Mesendoderm (in vitro differentiated cells): Measurements from ENCODE around the gene RABGAP1L.
A peak's percentile ranks its signal among the peaks of the same experiment; 100 is the strongest.
"Not testable (repeated sequence)": the region's sequence is repeated elsewhere in the genome, so short reads cannot be mapped to it uniquely, and the experiment has no call there.

ENCODE experiments used
- DNase-seq: peaks from one replicate; pipeline ENCODE4 v3.0.0; 2013
- H2AK5ac ChIP-seq: 2 replicates; pipeline ENCODE4 v1.6.1; 2013; ENCODE audit warnings: low read length, inconsistent platforms
- H2BK120ac ChIP-seq: 2 replicates; pipeline ENCODE4 v1.6.1; 2013; ENCODE audit warnings: low read depth, mild to moderate bottlenecking, low read length, moderate library complexity, mixed read lengths
- H2BK15ac ChIP-seq: replicated peaks from 2 replicates; pipeline ENCODE4 v1.6.1; 2013; ENCODE audit warnings: low read depth, mild to moderate bottlenecking, moderate library complexity
- H2BK5ac ChIP-seq: 2 replicates; pipeline ENCODE4 v1.6.1; 2013; ENCODE audit warnings: low read length, inconsistent platforms
- H3K18ac ChIP-seq: 2 replicates; pipeline ENCODE4 v1.6.1; 2013; ENCODE audit warnings: mild to moderate bottlenecking, low read length, mixed read lengths
- H3K23ac ChIP-seq: one replicate; pipeline ENCODE4 v1.6.1; 2013; ENCODE audit warnings: low read length
- H3K27ac ChIP-seq: 2 replicates; pipeline ENCODE4 v1.5.1; 2013; ENCODE audit warnings: low read depth, mild to moderate bottlenecking, inconsistent platforms, low read length, moderate library complexity
- H3K27me3 ChIP-seq: 2 replicates; pipeline ENCODE4 v1.6.1; 2013; ENCODE audit warnings: low read length, control low read depth, mild to moderate bottlenecking, inconsistent platforms; ENCODE audit not compliant: insufficient read depth, poor library complexity
- H3K36me3 ChIP-seq: 2 replicates; pipeline ENCODE4 v1.6.1; 2013; ENCODE audit warnings: low read length, inconsistent platforms; ENCODE audit not compliant: control insufficient read depth, insufficient read depth
- H3K4ac ChIP-seq: one replicate; pipeline ENCODE4 v1.6.1; 2013; ENCODE audit warnings: low read depth, mild to moderate bottlenecking, low read length, moderate library complexity
- H3K4me1 ChIP-seq: 2 replicates; pipeline ENCODE4 v1.6.1; 2013; ENCODE audit warnings: low read depth, low read length, inconsistent platforms; ENCODE audit not compliant: control insufficient read depth
- H3K4me2 ChIP-seq: 2 replicates; pipeline ENCODE4 v1.6.1; 2013; ENCODE audit warnings: low read length
- H3K4me3 ChIP-seq: 2 replicates; pipeline ENCODE4 v1.5.1; 2013; ENCODE audit warnings: mild to moderate bottlenecking, low read length
- H3K56ac ChIP-seq: one replicate; pipeline ENCODE4 v1.6.1; 2013; ENCODE audit warnings: low read length
- H3K79me1 ChIP-seq: 2 replicates; pipeline ENCODE4 v1.6.1; 2013; ENCODE audit warnings: low read length, inconsistent platforms
- H3K79me2 ChIP-seq: 2 replicates; pipeline ENCODE4 v1.6.1; 2013; ENCODE audit warnings: mild to moderate bottlenecking, low read length; ENCODE audit not compliant: control insufficient read depth, insufficient read depth
- H3K9ac ChIP-seq: 2 replicates; pipeline ENCODE4 v1.6.1; 2013; ENCODE audit warnings: low read length, inconsistent platforms
- H4K5ac ChIP-seq: one replicate; pipeline ENCODE4 v1.6.1; 2013; ENCODE audit warnings: low read length
- H4K8ac ChIP-seq: one replicate; pipeline ENCODE4 v1.6.1; 2013; ENCODE audit warnings: low read depth, mild to moderate bottlenecking, control low read depth, low read length, moderate library complexity
- WGBS: extraction: QIAGEN DNeasy Blood & Tissue Kit; methylation state at CpG from one replicate; pipeline ENCODE4 v1.1.7; 2013; ENCODE audit warnings: low lambda C conversion rate, missing lambda C conversion rate; ENCODE audit not compliant: insufficient coverage; ENCODE audit errors: extremely low coverage; 5-methylcytosine and 5-hydroxymethylcytosine counted together

Gene RABGAP1L

DNA sequence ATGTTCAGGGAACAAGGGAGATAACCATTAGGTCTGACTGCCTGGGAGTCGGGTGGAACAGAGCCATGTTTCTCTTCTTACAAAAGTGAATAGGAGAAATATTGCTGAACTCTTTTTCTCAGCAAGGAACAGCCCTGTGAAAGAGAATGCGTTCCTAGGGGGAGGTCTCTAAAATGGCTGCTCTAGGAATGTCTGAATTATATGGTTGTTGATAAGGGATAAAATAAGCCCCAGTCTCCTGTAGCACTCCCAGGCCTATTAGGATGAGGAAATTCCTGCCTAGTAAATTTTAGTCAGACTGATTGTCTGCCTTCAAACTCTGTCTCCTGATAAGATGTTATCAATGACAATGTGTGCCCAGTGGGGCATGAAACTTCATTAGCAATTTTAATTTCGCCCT is 161.6 kb downstream of the RABGAP1L start:
- H3K27me3 ChIP-seq, H2BK120ac ChIP-seq, H3K18ac ChIP-seq, H3K23ac ChIP-seq, H4K5ac ChIP-seq, H3K56ac ChIP-seq, H3K4me3 ChIP-seq, H3K79me2 ChIP-seq, H2BK15ac ChIP-seq, H3K36me3 ChIP-seq, H3K4me2 ChIP-seq, H4K8ac ChIP-seq, H2AK5ac ChIP-seq, H3K4ac ChIP-seq, H3K9ac ChIP-seq, H3K79me1 ChIP-seq, H2BK5ac ChIP-seq, H3K27ac ChIP-seq, H3K4me1 ChIP-seq: not testable (repeated sequence)
- peak; percentile 1 for DNase-seq
- WGBS: no CpG with 5 or more reads among the region's 3 CpGs

DNA sequence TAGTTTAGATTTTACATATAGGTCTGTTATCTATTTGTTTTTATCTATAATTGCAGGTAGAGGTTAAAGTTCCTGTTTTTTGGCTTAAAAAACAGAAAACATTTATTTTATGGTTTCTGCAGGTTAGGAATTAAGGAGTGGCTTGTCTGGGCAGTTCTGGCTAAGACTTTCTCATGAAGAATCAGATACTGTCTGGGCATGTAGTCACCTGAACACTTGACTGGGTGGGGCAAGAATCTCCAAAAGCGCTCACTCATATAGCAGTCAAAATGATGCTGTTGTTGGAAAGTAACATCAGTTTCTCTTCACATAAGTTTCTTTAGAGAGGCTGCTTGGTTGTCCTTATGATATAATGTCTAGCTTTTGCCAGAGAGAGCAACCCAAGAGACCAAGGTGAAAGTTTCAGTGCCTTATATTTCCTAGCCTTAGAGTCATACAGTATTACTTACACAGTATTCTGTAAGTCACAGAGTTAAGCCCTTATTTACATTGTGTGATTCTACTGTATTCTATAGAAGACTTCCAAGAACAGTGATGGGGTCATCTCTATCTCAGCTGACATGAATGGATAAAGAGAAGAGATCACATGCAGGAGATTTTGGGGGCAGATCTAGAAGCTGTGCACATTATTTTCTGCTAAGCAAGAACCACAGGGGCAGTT is 163.0 kb downstream of the RABGAP1L start:
- no peaks in the 10 kb centered on the region for H3K79me1 ChIP-seq
- no peak overlapping the region for H4K5ac ChIP-seq
- no peaks in the 10 kb centered on the region for H3K4me1 ChIP-seq
- H3K56ac ChIP-seq: no peak overlapping the region
- no peaks in the 10 kb centered on the region for H3K79me2 ChIP-seq
- no peak overlapping the region for H3K4ac ChIP-seq
- WGBS: no CpG with 5 or more reads among the region's 1 CpG
- DNase-seq: no peak
- H3K4me2 ChIP-seq: no peak overlapping the region
- H4K8ac ChIP-seq: no peak overlapping the region
- H3K23ac ChIP-seq: no peak overlapping the region
- H3K36me3 ChIP-seq: no peaks in the 10 kb centered on the region
- H3K27ac ChIP-seq: no peak overlapping the region
- no peak overlapping the region for H2BK5ac ChIP-seq
- no peak overlapping the region for H3K18ac ChIP-seq
- H2BK15ac ChIP-seq: no peak overlapping the region
- no peak overlapping the region for H2AK5ac ChIP-seq
- no peaks in the 10 kb centered on the region for H3K27me3 ChIP-seq
- no peak overlapping the region for H2BK120ac ChIP-seq
- no peak overlapping the region for H3K4me3 ChIP-seq
- no peak overlapping the region for H3K9ac ChIP-seq

- Histone ChIP-seq H3K23ac (no peak overlapping the region), H3K36me3 (no peaks in the 10 kb centered on the region), H3K4ac (no peak overlapping the region), H2BK5ac (no peak overlapping the region), H3K79me2 (no peaks in the 10 kb centered on the region), H3K4me1 (no peaks in the 10 kb centered on the region), H3K27ac (no peak overlapping the region), H3K9ac (no peak overlapping the region), H2AK5ac (no peak overlapping the region), H2BK120ac (no peak overlapping the region), H3K4me3 (no peak overlapping the region), H4K8ac (no peak overlapping the region), H3K79me1 (no peaks in the 10 kb centered on the region), H3K56ac (no peak overlapping the region), H3K4me2 (no peak overlapping the region), H3K27me3 (no peaks in the 10 kb centered on the region), H3K18ac (no peak overlapping the region), H4K5ac (no peak overlapping the region), H2BK15ac (no peak overlapping the region)
- no peak for DNase-seq
- WGBS: no CpG with 5 or more reads among the region's 1 CpG
Observed at GRCh38 chr1:174324493-174324892, 165.2 kb downstream of the RABGAP1L start.

GRCh38 chr1:174324939-174325338 is 165.6 kb downstream of the RABGAP1L start:
- no peak overlapping the region for H2BK5ac ChIP-seq
- no peak overlapping the region for H3K56ac ChIP-seq
- no peak overlapping the region for H3K4me3 ChIP-seq
- no peak overlapping the region for H4K5ac ChIP-seq
- H3K18ac ChIP-seq: no peak overlapping the region
- no peaks in the 10 kb centered on the region for H3K27me3 ChIP-seq
- H3K4me2 ChIP-seq: no peak overlapping the region
- H3K27ac ChIP-seq: no peak overlapping the region
- H3K9ac ChIP-seq: no peak overlapping the region
- no peak overlapping the region for H3K4ac ChIP-seq
- no peak overlapping the region for H2BK15ac ChIP-seq
- no peaks in the 10 kb centered on the region for H3K36me3 ChIP-seq
- no peak overlapping the region for H2BK120ac ChIP-seq
- no peaks in the 10 kb centered on the region for H3K79me2 ChIP-seq
- H4K8ac ChIP-seq: no peak overlapping the region
- WGBS: no CpG with 5 or more reads among the region's 1 CpG
- no peaks in the 10 kb centered on the region for H3K79me1 ChIP-seq
- no peak for DNase-seq
- no peak overlapping the region for H3K23ac ChIP-seq
- no peak overlapping the region for H2AK5ac ChIP-seq
- H3K4me1 ChIP-seq: no peaks in the 10 kb centered on the region

- no peak overlapping the region for H3K4me2 ChIP-seq
Observed at GRCh38 chr1:174326278-174326677, 167.0 kb downstream of the RABGAP1L start.

GRCh38 chr1:174333437-174333836 is 174.1 kb downstream of the RABGAP1L start:
- H2BK15ac ChIP-seq: no peak overlapping the region
- WGBS: no CpG with 5 or more reads among the region's 6 CpGs

More at GRCh38 chr1:174326278-174326677, 167.0 kb downstream of the RABGAP1L start:
- H3K23ac ChIP-seq: no peak overlapping the region
- no peak overlapping the region for H2BK15ac ChIP-seq
- no peaks in the 10 kb centered on the region for H3K27me3 ChIP-seq
- H3K4me1 ChIP-seq: no peaks in the 10 kb centered on the region
- H3K18ac ChIP-seq: no peak overlapping the region
- no peak overlapping the region for H4K5ac ChIP-seq
- no peak overlapping the region for H2BK120ac ChIP-seq
- no peak overlapping the region for H2BK5ac ChIP-seq
- no peaks in the 10 kb centered on the region for H3K79me2 ChIP-seq
- no peaks in the 10 kb centered on the region for H3K36me3 ChIP-seq
- H3K56ac ChIP-seq: no peak overlapping the region
- H3K9ac ChIP-seq: no peak overlapping the region
- whole genome bisulfite sequencing: no CpG with 5 or more reads among the region's 3 CpGs
- H3K4ac ChIP-seq: no peak overlapping the region
- DNase-seq: no peak
- no peaks in the 10 kb centered on the region for H3K79me1 ChIP-seq
- H2AK5ac ChIP-seq: no peak overlapping the region
- H4K8ac ChIP-seq: no peak overlapping the region
- H3K27ac ChIP-seq: no peak overlapping the region
- no peak overlapping the region for H3K4me3 ChIP-seq

More at GRCh38 chr1:174333437-174333836, 174.1 kb downstream of the RABGAP1L start:
- H3K36me3 ChIP-seq: no peaks in the 10 kb centered on the region
- H4K8ac ChIP-seq: no peak overlapping the region
- H3K9ac ChIP-seq: no peak overlapping the region
- no peak overlapping the region for H3K56ac ChIP-seq
- no peak overlapping the region for H3K23ac ChIP-seq
- no peaks in the 10 kb centered on the region for H3K79me1 ChIP-seq
- no peaks in the 10 kb centered on the region for H3K27me3 ChIP-seq
- H3K4me3 ChIP-seq: no peak overlapping the region
- no peak overlapping the region for H4K5ac ChIP-seq
- no peaks in the 10 kb centered on the region for H3K79me2 ChIP-seq
- H3K4me1 ChIP-seq: no peaks in the 10 kb centered on the region
- no peak overlapping the region for H3K4ac ChIP-seq
- no peak overlapping the region for H2BK120ac ChIP-seq
- H3K4me2 ChIP-seq: no peak overlapping the region
- no peak overlapping the region for H3K27ac ChIP-seq
- no peak for DNase-seq
- H3K18ac ChIP-seq: no peak overlapping the region
- no peak overlapping the region for H2BK5ac ChIP-seq
- H2AK5ac ChIP-seq: no peak overlapping the region
